HG03575 (cell line): ENCODE data around the gene NGFR.
"Not testable (repeated sequence)": the region's sequence is repeated elsewhere in the genome, so short reads cannot be mapped to it uniquely, and the experiment has no call there.

ENCODE experiments used
- ATAC-seq: cut with Tn5 transposase; IDR thresholded peaks from one replicate; pipeline ENCODE4 v1.9.1; 2021; ENCODE audit not compliant: unreplicated experiment, insufficient number of reproducible peaks, low FRiP score; ENCODE audit errors: extremely low read depth

The NGFR gene

DNA sequence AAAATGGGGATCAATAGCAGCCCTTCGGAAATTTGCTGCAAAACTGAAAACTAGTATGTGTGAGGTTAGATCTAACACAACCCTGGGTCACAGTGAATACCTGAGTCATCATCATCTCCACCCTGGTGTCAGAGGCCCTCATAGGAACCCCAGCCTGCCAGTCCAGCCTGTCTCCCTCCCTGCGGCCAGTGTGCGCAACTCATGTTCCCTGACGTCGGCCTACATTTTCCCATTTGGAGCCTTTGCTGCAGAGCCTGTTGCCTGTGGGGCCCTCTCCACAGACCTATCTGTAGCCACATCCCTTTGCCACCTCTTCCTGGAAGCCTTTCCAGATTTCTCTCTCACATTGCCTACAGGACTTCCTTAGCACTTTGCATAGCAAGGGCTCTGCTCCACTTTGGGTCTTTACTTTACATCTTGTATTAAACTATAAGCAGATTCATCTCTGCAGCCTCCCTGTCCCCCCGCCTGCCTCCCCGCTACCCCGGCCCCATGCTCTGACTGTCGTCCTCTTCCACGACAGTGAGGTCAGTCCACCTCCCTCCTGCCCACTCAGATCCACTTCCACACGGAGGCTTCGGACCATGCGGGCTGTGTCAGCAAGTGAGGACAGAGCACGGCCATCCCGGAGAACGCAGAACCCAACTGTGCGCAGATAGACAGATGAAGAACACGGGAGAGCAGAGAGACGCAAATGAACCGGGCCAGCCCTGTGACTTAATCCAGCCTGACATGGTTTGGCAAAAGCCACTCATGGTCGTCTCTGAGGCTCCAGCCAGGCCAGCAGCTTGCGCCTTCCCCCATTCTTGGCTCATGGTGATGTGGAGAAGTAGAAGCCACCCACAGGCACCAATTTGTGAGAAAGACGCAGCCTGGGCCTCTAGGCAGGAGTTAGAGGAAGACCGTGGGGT, 31.0 kb downstream of the NGFR start:
- no peak for ATAC-seq

DNA sequence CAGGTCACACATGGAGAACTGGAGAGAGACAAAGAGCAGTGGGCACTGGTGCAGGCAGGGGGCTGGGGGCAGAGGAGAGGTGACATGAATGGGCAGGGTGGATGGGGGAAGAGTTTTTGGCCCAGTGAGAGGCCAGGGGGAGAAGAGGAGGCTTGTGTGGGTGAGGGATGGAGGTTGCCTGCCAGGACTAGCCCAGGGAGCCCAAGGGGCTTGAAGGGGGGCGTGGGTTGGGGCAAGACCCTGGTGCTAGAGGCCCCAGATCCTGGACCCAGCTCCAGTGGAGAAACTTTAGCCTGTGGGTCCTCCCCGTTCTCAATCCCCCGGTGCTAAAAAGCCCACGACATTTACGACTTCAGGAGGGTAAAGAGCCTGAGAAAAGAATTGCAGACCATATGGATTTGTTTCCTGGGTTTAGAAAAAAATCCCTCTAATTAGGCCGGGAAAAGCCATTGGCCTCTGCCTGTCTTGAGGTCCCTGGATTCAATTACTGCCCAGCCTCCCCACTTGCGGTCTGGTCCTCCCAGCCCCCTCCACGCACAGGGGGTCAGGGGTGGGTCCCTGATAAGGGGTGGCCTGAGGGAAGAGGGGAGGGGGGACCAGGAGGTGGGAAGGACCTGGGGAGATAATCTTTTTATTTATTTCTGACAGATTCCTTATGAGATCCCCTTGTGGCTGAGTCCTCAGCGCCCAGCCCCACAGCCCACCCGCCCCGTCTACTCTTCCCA, 33.0 kb downstream of the NGFR start:
- no peak for ATAC-seq

DNA sequence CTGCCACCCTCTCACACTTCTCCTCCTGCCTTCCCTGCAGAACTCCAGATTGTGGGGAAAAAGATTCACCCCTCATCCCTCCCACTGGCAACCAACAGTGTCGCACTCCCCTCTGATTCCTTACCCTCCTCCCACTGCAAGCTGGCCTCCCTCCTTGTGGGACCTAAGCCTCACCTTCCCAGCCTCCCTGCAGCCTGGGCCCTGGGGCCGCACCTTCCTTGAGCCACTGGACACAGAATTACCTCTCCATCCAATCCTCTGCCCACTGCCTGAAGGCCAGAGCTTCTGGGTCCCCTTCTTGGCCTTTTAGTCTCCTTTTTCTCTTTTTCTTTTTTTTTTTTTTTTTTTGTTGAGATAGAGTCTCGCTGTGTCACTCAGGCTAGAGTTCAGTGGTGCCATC, 33.9 kb downstream of the NGFR start:
- ATAC-seq = no peak

DNA sequence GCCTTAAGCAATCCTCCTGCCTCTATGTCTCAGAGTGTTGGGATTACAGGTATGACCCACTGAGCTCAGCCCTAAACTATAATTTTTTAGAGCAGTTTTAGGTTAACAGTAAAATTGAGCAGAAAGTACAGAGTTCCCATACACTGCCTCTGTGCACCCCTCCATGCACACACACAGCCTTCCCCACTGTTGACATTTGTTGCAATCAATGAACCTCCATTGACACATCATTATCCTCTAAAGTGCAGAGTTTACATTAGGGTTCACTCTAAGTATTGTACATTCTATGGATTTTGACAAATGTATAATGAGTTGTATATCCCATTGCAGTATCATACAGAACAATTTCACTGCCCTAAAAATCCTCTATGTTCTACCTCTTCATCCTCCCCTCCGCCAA, 35.0 kb downstream of the NGFR start:
- no peak for ATAC-seq

DNA sequence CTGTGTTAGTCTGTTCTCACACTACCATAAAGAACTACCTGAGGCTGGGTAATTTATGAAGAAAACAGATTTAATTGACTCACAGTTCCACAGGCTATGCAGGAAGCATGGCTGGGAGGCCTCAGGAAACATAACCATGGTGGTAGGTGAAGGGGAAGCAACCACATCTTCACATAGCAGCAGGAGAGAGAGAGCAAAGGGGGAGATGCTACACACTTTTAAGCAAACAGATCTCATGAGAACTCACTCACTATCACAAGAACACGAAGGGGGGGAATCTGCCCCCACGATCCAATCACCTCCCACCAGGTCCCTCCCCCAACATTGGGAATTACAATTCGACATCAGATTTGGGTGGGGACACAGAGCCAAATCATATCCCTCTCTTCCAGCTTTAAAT, 48.8 kb downstream of the NGFR start:
- no peak for ATAC-seq

DNA sequence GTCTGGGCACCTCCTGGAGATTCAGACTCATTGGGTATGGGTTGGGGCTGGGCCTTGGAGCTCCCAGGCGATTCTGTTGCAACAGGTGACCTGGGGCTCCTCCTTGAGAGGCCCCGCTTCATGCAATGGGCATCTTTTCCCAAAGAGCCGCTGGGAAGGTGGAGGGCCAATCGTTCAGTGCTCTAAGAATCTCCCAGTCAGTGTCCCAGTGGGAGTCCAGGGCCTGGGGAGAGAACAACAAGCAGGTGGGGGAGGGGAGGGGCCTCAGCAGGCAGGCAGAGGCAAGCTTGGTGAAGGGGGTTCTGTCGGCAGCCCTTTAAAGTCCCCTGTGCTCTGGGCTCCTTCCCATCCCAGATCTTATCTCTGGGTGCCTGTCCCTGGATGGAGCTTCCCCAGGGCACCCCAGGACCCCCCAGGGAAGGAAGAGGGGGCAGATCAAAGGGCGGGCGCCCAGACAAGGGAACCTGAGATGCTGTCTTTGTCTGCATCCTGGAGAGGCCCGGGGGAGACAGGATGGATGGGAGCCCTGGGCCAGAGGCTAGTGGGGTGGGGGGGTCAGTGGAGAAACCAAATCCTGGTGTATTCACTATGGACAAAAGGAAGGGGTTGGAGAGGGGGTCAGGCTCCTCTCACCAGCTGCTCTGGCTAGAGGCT, 50.0 kb downstream of the NGFR start:
- ATAC-seq = no peak

DNA sequence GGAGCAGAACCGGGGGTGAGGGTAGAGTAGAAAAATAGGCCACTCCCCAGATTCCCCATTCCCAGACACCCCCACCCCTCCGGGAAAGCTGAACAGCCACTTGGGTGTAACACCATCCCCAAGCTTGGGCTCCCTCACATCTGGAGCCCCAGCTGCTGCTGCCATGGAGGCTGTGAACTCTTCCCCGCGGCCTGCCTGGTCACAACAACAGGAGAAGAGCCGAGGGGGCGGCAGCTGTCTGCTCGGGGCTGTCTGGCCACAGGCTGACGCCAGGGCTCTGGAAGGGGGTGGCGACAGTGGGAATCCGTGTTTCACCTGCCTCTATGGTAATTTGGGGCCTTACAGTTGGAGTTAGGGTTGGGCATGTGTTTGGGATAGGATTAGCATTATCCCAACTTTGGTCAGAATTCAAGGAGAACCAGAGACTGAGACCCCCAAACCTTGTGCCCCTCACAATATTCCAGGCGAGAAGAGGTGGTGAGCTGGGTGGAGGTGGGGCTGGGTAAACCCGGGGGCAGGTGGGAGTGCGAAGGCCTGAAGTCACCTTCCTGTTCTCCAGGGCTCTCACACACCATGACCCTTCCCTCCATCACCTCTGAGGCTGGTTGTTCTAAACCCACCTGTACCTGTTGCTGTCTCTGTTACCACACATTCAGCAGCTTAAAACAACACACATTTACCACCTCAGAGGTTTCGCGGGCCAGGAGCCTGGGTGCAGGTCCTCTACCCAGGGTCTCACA, 50.9 kb downstream of the NGFR start:
- no peak for ATAC-seq

DNA sequence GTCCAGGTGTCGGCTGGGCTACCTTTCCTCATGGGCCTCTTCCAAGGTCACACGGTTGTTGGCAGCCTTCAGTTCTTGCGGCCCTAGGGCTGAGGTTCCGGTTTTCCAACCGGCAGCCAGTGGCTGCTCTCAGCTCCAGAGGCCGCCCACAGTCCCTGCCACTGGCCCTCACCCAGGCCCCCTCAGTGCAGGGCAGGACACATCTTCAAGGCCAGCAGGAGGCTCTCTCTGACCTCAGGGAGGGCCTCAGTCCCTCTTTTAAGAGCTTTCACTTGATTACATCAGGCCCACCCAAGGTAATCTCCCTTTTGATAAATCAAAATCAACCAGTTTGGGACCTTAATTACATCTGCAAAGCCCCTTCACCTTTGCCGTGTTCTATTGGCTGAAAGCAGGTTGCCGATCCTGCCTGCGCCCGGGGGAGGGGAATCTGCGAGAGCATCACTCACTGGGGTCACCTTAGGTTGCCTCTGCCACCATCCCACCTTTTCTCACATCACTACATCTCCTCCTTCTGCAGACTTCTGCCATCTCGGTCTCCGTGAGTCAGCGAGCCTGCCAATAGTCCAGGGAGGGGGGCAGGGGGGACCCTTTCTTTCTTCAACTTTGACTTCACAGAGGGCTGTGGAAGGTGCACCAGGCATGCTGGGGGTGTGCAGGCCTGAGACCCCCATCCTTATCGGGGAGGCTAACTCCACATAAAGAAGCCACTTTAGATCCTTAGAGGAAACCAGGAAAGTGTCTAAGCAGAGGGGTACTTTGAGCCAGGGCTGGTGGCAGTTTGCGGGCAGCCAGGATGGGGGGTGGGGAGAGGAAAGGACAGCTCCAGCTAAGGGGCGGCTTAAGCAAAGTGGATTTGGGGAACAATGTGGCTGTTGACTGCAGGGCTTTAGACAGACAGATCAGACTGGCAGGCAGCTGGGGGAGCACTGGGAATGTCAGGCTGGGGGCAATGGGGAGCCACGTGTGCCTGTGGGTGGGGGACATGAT, 51.7 kb downstream of the NGFR start:
- no peak for ATAC-seq

DNA sequence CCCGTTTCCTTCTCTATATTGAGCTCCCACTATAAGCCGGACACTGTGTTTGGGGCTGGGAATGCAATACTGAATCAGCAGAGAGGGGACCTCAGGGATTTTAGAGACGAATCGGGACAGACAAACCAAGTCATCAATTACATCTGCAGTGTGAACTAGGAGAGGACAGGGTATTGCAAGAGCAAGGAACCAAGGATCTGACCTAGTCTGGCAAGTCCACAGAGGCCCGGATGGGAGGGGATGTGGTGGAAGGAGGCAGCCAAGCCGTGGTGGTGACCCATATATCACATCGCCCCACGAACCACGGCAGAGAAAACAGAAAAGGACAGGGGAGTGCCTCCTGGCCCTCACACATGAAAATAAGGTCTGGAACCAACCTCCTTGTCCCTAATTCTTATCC, 52.5 kb downstream of the NGFR start:
- no peak for ATAC-seq

DNA sequence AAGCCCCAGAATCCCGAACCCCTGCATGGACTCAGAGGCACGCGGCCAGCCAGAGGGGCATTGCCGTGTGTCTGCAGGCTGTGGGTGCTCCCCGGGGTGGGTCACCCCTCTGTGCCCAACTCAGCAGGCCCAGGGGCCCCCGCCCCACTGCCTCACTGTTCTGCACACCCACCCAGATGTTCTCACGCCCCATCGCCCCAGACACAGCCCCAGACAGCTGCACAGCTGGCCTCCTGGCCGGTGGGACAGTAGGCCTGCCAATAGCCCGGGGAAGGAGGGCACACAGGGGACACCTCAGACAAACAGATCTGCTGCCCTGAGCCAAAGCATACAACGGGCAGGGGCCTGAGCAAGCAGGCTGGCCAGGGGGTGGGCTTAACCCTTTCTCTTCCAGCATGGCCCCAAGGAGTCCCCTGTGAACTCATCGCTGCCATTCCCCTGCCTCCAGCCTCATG, 53.0 kb downstream of the NGFR start:
- ATAC-seq = no peak

DNA sequence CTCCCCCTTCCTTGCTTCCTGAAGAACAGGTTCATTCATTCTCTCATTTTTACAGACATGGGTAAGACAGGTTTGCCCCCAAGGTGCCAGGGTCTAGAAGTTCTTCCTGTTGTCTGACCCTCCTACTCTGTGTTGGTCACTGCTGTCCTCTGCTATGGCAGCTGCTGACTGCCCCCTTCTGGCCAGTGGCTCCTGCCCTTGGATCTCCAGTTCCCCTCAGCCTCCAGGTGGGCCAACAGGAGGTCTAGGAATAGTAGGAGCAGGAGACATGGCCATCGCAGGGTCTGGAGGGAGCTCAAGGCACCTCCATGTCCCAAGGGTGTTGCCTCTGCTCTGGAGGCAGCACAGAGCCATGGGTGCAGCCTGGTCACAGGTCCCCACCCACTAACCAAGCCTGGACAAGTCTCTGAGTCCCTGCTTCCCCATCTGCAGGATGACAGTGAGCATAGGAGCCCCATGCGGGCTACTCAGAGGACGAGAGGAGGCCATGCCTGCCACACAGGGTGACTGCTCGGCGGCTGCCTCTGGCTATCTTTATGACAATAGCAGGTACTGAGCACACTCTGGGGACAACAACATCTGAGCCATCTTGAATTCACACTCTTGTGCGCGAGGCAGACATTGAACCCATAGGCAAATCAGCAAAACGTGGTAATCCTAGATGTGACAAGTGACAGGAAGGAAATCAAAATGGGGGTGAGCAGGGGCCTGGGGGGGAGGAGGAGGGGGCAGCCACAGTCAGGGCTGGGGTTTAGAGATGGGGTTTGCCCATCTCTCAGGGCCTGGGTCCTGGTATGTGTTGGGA, 53.6 kb downstream of the NGFR start:
- ATAC-seq = no peak

DNA sequence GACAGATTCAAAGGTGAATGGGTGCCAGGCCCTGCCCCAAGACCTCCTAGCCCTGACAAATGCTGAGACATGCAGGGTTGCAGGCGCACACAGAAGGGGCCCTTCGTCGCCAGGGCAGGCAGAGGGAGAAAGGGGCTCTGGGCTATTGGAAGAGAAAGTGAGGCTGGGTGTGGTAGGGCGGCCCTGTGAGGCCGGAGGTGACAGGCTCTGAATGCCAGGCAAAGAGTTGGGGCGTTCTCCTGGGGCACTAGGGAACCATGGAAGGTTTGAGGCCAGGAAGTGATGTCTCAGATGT, 54.2 kb downstream of the NGFR start:
- no peak for ATAC-seq

DNA sequence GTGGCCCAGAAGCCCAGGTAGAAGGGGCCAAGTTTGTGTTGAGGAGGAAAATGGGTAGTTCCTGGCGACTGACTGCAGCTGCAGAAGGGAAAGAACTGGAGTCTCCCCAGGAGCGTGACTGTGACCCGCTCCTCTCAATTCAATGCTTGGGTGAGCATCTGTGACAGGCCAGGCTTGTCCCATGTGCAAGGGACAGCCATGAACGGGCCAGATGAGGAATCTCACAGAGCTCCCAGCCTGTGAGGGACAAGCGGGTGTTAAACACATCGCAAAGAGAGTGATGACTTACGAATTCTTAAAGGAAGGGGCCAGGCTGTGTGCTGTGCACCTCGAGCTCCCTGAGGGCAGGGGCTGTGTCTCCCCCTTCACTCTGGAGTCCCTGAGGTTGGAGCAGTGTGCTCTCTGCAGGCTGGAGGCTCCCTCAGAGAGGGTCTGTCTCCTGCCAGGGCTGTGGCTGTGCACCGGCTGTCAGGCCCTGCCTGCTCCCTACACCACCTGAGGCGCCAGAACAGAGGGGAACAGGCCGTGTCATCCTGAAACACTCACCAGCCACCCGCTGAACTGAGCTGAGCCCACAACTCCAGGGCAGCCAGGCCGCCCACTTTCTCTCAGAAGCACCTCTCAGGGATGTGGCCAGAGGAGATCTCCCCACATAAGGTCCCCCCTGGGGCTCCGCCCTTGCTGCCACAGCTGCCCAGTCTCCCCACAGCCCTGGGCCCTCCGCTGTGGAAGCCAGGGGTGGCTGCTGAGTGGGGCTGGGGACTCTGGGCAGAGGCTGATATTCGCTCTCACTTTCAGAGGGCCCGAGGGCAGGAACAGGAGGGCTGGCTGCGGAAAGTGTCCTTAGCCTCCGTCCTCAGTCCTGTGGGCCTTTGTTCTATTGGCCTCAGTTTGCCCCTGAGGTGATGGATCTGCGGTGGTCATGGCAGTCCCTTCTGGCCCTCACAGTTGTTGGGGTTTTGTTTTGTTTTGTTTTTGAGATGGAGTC, 54.9 kb downstream of the NGFR start:
- ATAC-seq = no peak

DNA sequence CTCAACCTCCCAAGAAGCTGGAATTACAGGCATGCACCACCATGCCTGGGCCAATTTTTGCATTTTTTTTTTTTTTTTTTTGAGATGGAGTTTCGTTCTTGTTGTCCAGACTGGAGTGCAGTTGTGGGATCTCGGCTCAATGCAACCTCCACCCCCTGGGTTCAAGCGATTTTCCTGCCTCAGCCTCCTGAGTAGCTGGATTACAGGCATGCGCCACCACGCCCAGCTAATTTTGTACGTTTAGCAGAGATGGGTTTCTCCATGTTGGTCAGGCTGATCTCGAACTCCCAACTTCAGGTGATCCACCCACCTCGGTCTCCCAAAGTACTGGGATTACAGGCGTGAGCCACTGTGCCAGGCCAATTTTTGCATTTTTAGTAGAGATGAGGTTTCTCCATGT, 55.7 kb downstream of the NGFR start:
- ATAC-seq = not testable (repeated sequence)

DNA sequence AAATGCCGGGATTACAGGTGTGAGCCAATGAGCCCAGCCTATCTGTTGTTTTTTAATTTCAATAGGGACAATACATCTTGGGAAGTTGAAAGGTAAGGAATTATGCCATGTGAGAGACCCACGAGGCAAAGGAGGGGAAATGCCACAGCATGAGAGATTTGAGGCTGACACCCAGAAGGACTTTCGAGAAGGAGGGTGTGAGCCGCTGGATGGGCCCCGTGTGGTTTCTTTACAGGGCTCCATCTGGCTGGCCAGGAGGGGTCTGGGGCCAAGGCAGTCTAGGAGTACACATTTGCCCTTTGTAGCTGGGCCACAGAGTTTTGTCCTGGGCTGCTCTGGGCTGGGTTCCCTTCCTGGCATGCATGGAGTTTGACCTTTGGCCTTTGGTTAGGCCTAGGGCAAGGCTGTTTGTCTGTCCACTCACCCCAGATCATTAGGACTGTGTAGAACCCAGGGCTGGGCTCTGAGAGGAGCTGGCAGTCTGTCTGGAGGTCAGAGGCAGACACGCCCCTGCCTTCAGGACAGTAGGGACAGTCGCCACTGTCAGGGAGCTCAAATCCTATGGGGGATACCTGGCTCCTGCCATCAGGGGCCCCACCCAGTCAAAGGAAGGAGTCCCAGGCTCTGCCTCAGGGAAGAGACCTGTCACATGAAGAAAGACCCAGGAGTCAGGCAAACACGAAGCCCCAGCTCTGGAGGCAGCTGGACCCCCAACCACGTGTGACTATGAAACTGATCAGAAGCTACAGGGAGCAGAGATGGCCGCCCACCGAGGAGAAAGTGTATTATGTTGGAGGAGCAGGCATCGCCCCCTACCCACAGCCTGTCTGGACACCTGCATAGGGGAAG, 56.4 kb downstream of the NGFR start:
- no peak for ATAC-seq
